Renal cortical epithelial cell (primary cell): ENCODE measurements around the gene TBK1. TPM values are rescaled to one million over a fixed set of nuclear protein-coding genes. Genes with fewer than 3 reads are reported as not detected.
A peak's percentile ranks its signal among the peaks of the same experiment; 100 is the strongest.

Experiments used
- DNase-seq: peaks from one replicate; pipeline ENCODE4 v3.0.0-alpha.2; 2011; ENCODE audit warnings: low read depth
- total RNA-seq: library from RNA; depleted of rRNA; stranded (reverse); fragments of >200 nt; gene quantifications from 2 replicates; pipeline ENCODE4 v1.2.3, GENCODE V29; 2014

The TBK1 gene
- total RNA-seq: 37.3 and 42.3 TPM in 2 replicates

- DNase-seq: peak; percentile 67
Observed at GRCh38 chr12:64451687-64452558, at the start of gene TBK1. Gene TBK1 (plus strand): TSS chr12:64452120. CDS start chr12:64455871, 3,751 bp downstream.

- DNase-seq: no peak
Observed at GRCh38 chr12:64402181-64402580, 49.7 kb upstream of the TBK1 start.

- DNase-seq: peak; percentile 93
Observed at GRCh38 chr12:64403707-64404469, 48.0 kb upstream of the TBK1 start, which contains the start of gene XPOT. Gene XPOT (plus strand): TSS chr12:64404392. CDS start chr12:64410036, 5,644 bp downstream.

GRCh38 chr12:64404470-64405256 lies 47.3 kb upstream of the TBK1 start:
- DNase-seq: peak; percentile 38

GRCh38 chr12:64407342-64408223 lies 44.3 kb upstream of the TBK1 start:
- no peak for DNase-seq

GRCh38 chr12:64411427-64411826 lies 40.5 kb upstream of the TBK1 start:
- DNase-seq: no peak

- no peak for DNase-seq
Observed at GRCh38 chr12:64412459-64412858, 39.5 kb upstream of the TBK1 start.

- DNase-seq: no peak
Observed at GRCh38 chr12:64413884-64414283, 38.0 kb upstream of the TBK1 start.

- no peak for DNase-seq
Observed at GRCh38 chr12:64418209-64418608, 33.7 kb upstream of the TBK1 start.

- DNase-seq: no peak
Observed at GRCh38 chr12:64419696-64420095, 32.2 kb upstream of the TBK1 start.

GRCh38 chr12:64427988-64428387 lies 23.9 kb upstream of the TBK1 start:
- no peak for DNase-seq

GRCh38 chr12:64428956-64429355 lies 23.0 kb upstream of the TBK1 start:
- DNase-seq: no peak

- DNase-seq: no peak
Observed at GRCh38 chr12:64430886-64431285, 21.0 kb upstream of the TBK1 start.

GRCh38 chr12:64431791-64432190 lies 20.1 kb upstream of the TBK1 start:
- no peak for DNase-seq

GRCh38 chr12:64433915-64434314 lies 18.0 kb upstream of the TBK1 start:
- DNase-seq: no peak

GRCh38 chr12:64440100-64440499 lies 11.8 kb upstream of the TBK1 start:
- DNase-seq: no peak

- DNase-seq: no peak
Observed at GRCh38 chr12:64445490-64445889, 6.4 kb upstream of the TBK1 start.

- no peak for DNase-seq
Observed at GRCh38 chr12:64446295-64446694, 5.6 kb upstream of the TBK1 start.

- DNase-seq: no peak
Observed at GRCh38 chr12:64450057-64450640, 1.8 kb upstream of the TBK1 start.

- peak; percentile 55 for DNase-seq
Observed at GRCh38 chr12:64450711-64451486, 1.0 kb upstream of the TBK1 start.
